GM12874 (cell line): ENCODE data around the gene TMEM164.

Experiments used
- TF ChIP-seq, protein P1 (sequence below): IDR thresholded peaks from 2 replicates; pipeline ENCODE4 v1.5.1; 2011; ENCODE audit warnings: low read depth, mild to moderate bottlenecking, control low read depth, low read length, moderate library complexity; ENCODE audit not compliant: insufficient read depth

TMEM164 gene

DNA sequence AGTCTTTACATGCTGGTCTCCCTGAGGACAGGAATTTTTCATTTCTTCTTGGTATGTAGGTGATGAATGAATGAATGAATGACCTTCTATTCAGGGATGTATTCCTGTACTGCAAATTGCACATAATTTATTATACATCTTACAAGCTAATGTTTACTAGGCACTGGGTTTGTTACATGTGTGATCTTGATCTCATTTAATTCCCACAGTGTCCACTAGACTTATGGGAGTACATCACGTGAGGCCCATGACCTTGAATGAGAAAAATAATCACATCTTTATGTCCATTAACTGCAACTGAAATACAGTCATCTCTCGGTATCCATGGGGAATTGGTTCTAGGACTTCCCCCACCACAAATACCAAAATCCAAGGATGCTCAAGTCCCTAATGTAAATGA is 150.3 kb downstream of the TMEM164 start:
- TF ChIP-seq, protein P1, sequence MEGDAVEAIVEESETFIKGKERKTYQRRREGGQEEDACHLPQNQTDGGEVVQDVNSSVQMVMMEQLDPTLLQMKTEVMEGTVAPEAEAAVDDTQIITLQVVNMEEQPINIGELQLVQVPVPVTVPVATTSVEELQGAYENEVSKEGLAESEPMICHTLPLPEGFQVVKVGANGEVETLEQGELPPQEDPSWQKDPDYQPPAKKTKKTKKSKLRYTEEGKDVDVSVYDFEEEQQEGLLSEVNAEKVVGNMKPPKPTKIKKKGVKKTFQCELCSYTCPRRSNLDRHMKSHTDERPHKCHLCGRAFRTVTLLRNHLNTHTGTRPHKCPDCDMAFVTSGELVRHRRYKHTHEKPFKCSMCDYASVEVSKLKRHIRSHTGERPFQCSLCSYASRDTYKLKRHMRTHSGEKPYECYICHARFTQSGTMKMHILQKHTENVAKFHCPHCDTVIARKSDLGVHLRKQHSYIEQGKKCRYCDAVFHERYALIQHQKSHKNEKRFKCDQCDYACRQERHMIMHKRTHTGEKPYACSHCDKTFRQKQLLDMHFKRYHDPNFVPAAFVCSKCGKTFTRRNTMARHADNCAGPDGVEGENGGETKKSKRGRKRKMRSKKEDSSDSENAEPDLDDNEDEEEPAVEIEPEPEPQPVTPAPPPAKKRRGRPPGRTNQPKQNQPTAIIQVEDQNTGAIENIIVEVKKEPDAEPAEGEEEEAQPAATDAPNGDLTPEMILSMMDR: no peak

DNA sequence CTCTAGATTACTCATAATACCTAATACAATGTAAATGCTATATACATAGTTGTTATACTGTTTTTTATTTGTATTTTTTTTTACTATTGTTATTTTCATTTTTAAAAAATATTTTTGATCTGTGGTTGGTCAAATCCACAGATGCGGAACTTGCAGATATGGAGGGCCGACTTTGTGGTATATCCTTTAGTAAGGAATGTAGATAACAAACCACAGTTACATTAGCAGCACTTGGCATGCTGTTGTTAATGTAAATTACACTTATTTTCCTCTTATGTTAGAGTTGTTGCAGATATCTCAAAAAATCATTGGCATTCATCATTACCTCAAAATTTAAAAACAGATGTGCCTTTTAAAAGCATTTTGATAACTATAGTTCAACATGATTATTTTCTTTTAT is 151.0 kb downstream of the TMEM164 start:
- TF ChIP-seq, protein P1: no peak

DNA sequence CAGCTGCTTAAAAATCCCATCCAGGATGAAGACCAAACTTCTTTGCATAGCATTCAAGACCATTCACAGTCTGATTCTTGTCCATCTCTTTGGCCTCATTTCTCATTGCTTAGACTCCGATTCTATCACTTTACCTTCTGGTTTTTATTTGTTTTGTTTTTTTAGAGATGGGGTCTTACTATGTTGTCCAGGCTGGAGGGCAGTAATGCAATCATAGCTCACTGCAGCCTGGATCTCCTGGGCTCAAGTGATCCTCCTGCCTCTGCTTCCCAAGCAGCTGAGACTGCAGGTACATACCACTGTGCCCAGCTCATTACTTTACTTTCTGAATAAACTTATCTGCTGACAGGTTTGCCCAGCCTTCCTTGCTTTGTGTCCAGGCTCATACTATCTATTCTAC is 152.8 kb downstream of the TMEM164 start:
- TF ChIP-seq, protein P1: no peak

DNA sequence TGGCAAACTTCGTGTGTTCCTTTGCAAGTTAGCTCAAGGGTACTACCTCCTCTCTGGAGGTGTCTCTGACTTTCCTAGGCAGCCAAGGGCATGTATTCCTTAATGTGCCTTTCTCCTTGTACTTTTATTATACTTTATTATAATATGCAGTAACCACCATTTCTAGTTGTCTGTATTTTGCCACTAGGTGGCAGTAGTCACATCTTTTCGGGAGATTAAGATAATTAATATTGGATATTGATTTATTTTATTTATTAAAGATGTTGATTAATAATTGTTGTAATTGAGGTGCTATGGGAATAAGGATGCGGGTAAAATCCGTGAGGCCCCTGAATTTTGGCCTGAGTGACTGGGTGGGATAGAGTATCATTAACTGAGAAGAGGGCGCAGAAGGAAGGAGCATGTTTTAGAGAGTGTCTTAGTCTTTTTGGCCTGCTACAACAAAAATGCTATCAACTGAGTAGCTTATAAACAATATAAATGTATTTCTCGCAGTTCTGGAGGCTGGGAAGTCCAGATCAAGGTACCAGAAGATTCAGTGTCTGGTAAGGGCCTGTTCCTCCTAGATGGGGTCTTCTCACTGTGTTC is 153.3 kb downstream of the TMEM164 start:
- TF ChIP-seq, protein P1: no peak

DNA sequence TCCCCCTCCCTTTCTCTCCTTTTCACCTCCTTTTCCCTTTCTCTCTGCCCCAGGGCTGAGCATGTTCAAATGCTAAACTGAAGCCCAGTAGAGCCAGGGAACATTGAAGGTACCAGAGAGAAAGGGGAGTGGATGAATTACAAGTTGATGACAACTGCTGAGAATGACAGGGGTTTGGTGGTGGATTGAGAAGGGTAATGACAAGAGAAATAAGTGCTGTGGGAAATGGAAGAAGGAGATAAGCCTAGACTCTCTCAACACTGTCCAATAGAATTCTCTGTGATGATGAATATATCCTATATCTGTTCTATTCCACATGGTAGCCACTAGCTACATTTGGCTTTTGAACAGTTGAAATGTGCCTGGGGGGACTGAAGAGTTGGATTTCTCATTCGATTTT is 154.5 kb downstream of the TMEM164 start:
- TF ChIP-seq, protein P1: no peak

DNA sequence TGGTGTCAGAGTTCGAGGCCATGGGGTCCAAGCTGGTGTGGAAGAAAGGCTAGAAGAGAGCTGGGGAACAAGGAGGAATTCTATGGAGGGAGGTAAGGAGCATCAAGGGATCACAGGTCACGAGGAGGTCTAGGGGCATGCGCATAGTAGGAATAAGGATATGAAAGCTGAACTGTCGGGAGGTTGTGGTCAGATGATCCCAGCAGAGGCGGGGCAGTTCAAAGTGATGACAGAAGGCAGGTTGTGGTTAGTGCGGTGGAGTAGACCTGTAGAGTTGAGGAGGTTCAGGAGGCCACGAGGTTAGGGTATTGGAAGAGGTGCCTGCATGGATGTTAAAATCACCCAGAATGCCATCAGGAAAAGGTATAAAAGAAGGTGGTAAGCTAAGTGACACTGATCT is 156.3 kb downstream of the TMEM164 start:
- TF ChIP-seq, protein P1: no peak

DNA sequence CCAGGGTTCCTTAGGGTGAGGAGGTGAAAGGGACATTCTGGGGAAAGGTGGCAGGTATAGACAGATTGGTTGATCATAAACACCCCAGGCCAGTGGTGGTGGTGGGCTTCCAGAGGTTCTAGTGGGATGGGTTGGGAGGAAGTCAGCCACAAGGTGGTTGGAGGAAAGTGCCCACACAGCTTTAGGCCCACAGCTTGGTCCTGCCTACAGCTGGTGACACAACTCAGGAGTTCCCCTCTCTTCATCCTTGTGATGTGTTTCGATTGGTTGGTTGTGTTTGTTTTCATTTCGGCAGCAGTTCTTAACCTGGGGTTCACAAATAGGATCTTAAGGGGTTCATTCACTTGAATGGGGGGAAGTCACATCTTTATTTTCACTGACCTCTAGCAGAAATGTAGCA is 157.0 kb downstream of the TMEM164 start:
- TF ChIP-seq, protein P1: no peak
